ENCODE measurements around the gene ATP11C.
"Not testable (repeated sequence)": the region's sequence is repeated elsewhere in the genome, so short reads cannot be mapped to it uniquely, and the experiment has no call there.

ATP11C gene

DNA sequence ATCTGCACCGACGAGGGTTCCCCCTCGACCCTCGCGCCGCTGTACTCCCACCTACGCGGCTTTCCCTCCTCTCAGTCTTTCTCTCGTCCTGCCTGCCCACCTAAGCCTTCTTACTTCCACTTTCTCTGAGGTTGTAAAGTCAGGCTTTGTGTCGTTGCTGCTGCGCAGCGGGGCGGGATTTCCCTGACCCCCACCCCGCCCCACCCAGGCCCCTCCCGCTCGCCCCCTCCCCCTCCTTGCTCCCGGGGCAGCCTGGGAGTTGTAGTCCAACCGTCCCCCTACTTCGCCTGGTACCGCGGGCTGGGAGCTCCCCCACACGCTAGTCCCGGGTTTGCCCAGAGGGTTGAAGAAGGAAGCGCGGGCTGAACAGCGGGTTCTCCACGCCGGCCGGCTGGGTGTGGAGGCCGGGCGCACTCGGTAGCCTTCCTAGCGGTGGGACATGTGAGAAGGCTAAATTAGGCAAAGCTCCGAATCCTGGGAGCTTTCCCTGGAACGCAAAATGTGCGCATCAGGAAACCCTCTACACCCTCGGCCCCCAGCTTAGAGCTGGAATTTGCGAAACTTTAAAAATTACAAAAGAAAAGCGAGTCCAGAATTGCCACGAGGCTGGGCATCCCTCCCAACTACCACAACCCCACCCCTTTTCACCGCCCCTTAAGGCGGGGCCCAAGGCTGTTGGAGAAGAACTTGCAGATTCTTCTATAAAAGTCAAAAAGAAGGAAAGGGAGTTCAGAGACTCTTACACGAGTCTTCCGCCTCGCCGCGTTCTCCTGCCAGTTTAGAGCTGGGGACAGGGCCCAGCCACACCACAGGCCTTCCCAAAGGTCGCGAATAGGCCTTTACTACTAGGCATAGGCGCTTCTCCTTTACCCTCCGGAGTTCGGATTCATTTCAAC lies at the start of gene ATP11C:
Gene ATP11C (minus strand): TSS at position 153 of the 896 bp plus-strand sequence. CDS start 1,011 bp downstream, outside the sequence.
- in situ Hi-C loops (cut with HindIII; ENCODE audit: low sequenced_read_pairs), result no loop called here

DNA sequence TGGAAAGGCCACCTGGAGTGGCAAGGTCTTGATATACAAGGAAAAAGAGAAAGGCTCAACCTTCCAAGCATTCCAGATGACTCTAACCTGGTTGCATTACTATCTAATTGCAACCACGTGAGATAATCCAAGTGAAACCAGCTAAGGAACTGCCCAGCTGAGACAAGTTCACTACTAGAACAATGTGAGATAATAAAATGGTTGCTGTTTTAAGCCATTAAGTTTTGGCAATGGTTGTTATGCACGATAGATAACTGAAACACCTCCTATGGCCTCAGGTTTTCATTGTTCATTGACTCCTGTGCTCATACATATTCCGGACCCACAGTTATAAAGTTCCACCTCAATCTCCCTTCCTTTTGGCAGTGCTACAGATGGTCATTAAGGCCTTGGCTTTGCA lies 41.6 kb upstream of the ATP11C start:
- in situ Hi-C loops (cut with HindIII; ENCODE audit: low sequenced_read_pairs), result no loop called here

DNA sequence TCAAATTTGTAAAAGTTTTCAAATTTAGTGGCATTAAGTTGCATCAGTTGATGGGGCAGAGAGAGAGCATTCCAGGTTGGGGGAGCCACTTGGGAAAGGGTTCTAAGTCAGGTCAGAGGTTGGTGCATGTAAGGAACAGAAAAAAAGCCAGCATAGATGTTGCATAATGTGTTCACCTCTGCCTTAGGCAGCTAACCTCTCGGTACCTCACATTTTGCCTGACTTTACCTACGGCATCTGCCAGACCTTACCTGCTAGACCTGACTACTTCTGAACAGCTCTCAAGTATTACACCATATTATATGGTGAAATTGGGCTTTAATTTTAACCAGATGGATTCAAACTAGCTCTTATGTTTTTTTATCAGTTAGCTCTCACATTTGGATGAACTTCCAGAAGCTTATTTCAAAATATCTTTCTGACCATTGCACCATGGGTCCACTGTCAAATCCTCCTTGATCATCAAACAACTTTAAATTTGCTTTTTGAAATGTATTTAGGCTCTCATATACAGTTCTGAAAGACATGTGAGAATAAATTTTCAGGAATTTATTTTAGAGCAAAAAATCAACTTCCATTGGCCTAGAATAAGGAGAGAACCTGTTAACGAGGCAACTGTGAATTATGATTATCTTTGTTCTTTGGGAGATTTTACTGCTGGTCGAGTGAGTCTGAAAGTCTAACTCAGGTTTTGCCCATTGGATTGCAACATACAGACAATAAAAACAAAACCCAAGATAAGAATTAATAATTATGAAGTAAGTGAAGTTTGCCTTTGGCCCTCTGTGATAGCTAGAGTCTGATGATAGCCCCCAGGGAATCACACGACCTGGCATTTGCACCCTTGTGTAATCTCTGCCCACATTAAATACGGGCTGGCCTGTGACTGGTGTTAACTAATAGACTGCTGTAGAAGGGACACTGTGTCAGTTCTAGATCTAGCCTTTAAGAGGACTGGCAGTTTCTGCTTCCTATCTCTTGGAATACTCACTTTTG lies 40.1 kb upstream of the ATP11C start:
- in situ Hi-C loops (cut with HindIII; ENCODE audit: low sequenced_read_pairs), result no loop called here

DNA sequence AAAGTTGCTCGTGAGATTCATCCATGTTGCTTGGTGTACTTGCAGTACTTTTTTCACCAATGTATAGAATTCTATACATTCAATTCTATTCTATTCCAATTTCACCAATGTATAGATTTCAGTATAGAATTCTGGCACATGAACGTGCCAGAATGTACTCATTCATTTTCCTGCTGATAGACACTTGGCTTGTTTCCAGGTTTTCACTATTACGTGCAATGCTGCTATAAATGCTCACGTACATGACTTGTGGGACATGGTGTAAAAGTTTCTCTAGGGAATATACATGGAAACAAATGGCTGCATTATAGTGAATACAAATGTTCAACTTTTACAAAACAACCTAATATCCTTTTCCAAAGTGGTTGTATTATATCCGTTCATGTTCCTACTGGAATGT lies 39.3 kb upstream of the ATP11C start:
- in situ Hi-C loops (cut with HindIII; ENCODE audit: low sequenced_read_pairs), result no loop called here

DNA sequence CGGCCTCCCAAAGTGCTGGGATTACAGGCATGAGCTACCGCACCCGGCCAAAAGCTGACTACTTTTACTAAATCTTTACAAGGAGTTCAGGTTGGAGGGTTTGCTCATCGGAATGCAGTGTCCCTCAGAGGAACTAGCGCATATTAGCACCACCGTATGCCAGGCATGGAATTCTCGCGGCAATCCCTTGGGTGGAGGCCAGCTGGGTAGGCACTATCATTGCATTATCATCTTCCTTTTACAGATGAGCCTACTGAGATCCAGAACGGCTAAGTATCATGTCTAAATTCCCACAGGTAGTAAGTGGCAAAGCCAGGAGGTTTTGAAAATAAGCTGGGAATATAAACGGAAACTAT lies 38.5 kb upstream of the ATP11C start:
- in situ Hi-C loops (cut with HindIII; ENCODE audit: low sequenced_read_pairs), result no loop called here

DNA sequence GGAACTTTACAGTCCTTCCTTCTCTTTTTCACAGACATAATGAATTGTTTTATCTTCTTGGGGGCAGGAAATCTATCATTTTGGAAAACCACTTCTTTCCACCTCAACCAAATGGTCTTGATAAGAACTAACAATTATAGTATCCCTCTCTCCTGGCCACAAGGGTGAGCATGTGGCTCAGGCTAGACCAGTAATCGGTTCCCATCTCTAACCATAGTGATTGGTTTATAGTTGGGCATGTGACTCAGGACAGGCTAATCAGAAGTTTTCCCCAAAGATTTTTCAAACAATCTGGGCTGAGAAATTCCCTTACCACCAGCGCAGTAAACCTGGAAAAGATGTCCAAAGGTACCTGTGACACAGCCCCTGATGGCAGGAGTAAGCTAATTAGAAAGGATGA lies 36.4 kb upstream of the ATP11C start:
- in situ Hi-C loops (cut with HindIII; ENCODE audit: low sequenced_read_pairs), result no loop called here

DNA sequence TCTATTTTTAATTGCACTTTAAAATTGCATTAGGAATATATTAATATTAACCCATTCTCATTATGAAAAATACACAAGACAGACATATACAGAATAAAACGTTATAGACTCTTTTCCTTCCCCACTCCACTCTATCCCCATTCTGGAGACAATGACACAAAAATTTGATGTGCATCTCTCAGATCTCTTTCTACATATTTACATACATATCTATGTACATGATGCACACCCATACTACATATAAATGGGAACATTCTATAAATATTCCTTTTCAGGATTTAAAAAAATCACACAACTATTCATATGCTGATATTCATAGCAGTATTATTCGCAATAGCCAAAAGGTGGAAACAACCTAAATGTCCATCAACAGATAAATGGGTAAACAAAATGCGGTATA lies 34.9 kb upstream of the ATP11C start:
- in situ Hi-C loops (cut with HindIII; ENCODE audit: low sequenced_read_pairs), result no loop called here

DNA sequence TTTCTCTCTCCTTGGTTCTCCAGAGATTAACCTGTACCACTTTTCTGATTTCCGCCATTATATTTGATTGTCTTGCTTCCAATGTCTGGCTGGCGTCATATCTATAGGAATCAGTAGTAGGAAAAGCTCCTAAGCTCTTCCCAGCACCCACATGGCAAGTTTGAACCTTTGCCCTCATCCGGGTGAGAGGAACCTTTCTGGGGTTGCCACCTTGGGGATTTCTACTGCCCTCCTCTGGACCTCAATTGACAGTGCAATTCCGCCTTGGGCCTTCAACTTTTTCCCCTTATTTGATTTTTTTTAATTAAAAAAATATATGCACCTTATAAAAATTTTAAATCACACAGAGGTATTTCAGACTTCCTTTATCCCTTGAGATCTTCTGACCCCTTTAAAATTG lies 34.4 kb upstream of the ATP11C start:
- in situ Hi-C loops (cut with HindIII; ENCODE audit: low sequenced_read_pairs), result no loop called here

DNA sequence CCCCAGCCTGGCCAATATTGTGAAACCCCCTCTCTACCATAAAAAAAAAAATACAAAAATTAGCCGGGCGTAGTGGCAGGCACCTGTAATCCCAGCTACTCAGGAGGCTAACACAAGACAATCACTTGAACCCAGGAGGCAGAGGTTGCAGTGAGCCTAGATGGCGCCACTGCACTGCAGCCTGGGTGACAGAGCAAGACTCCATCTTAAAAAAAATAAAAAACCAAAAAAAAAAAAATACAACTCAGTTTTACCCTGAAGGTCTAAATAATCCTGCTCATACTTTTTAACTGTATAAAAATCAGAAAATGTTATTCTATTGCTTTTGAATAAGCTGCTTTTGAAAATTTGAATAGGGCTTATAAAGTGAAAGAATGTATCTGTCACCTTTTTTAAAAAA lies 33.3 kb upstream of the ATP11C start:
- in situ Hi-C loops (cut with HindIII; ENCODE audit: low sequenced_read_pairs), result not testable (repeated sequence)

DNA sequence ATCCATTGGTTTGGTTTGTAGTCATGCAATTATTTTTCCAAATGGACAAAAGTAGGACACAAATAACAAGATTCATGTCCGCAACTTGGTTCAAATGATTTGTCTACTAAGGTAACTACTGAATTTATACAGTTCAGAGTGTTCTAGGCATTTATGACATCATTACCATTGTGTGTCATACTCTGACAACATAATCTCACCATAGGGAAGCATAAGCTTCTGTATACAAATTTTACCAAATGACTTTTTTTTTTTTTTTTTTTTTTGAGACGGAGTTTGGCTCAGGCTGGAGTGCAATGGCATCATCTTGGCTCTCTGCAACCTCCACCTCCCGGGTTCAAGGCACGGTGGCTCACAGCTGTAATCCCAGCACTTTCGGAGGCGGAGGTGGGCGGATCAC lies 32.6 kb upstream of the ATP11C start, which contains the start of gene CXorf66:
Gene CXorf66 (minus strand): TSS at position 101 of the 400 bp plus-strand sequence. CDS start 25 bp downstream, at position 76.
- in situ Hi-C loops (cut with HindIII; ENCODE audit: low sequenced_read_pairs), result no loop called here

DNA sequence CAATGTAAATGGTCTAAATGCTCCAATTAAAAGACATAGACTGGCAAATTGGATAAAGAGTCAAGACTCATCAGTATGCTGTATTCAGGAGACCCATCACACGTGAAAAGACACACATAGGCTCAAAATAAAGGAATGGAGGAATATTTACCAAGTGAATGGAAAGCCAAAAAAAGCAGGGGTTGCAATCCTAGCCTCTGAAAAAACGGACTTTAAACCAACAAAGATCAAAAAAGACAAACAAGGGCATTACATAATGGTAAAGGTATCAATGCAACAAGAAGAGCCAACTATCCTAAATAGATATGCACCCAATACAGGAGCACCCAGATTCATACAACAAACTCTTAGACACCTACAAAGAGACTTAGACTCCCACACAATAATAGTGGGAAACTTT lies 28.2 kb upstream of the ATP11C start:
- in situ Hi-C loops (cut with HindIII; ENCODE audit: low sequenced_read_pairs), result not testable (repeated sequence)

DNA sequence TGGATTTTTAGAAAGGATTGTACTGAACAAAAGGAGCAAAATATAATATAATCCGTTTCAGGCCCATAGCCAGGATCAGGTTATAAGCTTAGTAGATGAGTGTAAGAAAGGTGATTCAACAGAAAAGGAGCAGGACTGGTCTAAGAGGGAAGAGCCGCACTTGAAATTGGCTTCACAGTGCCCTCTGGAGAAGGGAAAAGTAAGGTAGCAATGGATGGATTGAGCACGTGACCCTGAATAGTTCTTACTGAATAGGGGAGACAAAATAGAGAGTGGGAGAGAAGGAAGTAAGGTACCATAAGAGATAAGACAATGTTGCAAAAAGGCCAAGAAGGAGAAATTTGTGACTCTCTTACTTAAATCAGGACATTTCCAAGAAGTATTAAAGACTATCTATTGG lies 16.9 kb upstream of the ATP11C start:
- in situ Hi-C loops (cut with HindIII; ENCODE audit: low sequenced_read_pairs), result no loop called here

DNA sequence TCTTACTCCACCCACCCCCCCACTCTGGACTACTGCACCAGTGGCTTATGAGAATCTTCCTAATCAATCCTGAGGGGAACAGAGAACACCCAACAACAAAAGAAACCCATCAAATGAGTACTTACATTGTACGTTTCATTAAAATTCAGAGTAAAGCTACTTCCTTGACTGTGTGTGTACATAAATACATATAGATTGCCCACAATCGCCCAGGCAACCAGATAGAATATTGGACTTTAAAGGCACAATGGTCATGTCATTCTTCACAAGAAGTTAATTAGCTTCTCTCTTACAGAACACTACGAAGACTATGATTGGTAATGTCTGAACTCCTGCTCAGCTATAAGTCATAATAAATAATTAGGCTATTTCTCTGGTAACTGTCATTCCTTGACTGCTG lies 12.2 kb upstream of the ATP11C start:
- in situ Hi-C loops (cut with HindIII; ENCODE audit: low sequenced_read_pairs), result no loop called here

DNA sequence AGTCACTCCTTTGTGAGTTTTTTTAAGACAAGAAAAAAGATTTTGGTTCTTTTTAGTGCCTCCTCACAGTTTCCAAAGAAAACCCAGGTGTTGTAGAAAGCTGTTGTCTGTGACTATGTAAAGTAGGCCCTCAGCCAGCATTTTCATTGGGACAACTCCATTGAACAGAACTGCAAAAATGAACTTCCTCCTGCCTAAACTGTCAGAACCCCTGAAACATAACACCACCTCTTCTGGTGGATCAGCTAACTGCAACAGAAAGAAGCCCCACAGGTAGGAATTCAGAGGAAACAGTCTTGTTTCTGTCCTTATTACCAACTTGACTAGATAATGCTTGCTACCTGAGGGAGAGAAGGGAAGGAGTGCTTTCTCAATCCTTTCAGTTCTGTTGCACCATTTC lies 3.4 kb upstream of the ATP11C start:
- in situ Hi-C loops (cut with HindIII; ENCODE audit: low sequenced_read_pairs), result no loop called here

DNA sequence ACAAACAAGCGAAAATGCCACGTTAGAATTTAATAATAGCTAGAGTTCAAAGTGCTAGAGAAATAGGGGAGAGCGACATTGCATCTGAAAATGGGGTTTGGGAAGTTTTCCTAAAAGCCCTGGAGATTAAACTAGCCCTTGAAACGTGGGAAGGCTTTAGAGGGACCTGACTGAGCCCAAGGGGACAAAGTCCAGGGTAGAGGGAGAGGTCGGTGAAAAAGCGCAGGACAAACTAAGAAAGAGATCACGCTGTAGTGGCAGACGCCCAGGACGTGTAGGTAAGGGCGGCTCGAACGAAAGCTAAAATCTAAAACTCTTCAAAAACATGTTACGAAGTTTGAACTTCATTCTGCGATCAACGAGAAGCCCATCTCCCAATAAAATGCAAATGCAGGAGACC lies 1.1 kb upstream of the ATP11C start:
- in situ Hi-C loops (cut with HindIII; ENCODE audit: low sequenced_read_pairs), result no loop called here

DNA sequence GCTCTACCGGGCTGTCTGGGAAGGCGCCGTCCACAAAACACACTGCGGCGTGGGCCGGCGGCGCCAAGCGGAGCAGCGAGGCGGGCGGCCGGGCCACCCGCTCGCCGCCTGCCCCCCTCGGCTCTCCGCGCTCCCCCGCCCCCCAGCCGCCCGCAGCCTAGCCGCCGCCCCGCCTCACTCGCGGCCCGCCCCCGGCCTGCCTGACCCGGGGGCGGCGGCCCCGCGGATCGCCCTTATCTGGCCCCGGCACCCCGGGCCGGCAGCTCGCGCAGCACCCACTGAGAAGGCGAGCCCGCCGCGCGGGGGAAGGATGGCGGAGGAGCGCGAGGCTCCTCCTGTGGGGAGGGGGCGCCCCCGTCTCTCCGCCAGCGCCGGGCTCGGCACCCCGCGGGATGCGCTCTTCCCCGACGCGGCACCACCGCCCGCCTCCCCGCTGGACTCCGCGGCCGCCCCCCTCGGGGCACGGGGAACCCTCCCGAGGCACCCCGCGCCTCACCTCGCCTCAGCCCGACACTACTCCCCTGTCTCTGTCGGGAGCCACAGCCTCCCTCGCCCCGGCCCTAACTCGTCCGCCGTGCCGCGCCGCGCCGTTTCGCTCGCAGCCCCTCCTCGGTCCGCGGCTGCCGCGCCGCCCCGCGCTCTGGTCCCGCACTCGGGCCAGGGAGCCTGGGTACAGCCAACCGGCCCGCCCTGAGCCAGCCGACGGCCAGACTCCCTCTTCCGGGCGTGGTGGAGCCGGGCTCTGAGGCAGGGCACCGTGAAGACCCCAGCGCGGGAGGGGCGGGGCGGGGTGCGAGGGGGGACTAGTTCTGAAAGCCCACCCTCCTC lies 566 bp downstream of the ATP11C start:
- in situ Hi-C loops (cut with HindIII; ENCODE audit: low sequenced_read_pairs), result no loop called here

DNA sequence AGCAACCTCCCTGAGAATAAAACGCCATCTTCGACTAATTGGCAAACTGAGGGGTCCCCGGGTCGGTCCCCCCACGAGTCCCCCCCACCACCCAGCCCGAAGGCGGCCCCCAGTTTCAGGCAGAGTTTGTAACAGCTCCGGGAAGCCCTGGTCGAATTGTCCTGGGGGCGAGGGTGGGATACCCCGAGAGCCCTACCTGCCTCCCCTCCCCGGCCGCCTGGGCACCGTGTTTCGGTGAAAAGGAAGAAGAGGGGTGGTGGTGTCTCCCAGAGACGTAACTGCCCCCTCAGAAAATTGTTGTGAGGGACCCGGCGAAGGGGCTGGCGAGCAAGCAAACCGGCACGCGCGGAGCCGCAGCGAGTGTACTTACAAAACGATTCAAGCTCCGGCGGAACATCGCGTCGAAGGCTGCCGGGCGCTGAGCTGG lies 1.2 kb downstream of the ATP11C start:
- in situ Hi-C loops (cut with HindIII; ENCODE audit: low sequenced_read_pairs), result no loop called here

DNA sequence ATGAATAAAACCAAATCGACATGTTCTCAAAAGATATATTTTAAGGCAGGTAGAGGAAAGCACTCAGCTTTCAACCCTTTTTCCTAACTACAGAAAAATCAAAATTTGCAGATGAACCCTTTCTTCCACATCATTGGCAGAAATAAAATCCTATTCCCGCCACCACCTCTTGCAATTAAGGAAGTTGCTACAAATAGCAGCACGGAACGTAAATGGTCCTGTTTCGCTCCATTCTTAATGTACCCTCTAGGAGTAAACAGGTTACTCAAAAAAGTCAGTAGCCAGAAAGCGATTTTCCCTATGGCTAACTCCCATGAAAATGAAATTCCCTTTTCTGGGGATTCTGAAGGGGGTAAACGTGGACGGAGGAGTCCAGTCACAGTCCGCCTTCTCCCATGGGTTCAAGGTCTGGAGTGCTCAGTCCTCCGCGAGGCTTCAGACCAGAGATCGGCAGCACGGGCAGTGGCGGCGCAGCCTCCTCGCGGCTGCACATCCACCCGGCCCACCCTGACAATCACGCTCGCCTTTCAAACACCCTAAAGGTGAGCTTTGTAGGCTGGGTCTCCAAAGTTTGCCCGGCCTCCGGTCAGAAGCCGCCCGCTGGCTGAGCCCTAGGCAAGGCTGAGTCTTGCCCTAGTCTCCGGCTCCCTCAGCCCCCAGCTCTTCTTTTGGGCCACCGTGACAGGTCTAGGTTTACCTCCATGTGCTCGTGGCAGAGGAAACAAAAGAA lies 1.8 kb downstream of the ATP11C start:
- in situ Hi-C loops (cut with HindIII; ENCODE audit: low sequenced_read_pairs), result no loop called here

DNA sequence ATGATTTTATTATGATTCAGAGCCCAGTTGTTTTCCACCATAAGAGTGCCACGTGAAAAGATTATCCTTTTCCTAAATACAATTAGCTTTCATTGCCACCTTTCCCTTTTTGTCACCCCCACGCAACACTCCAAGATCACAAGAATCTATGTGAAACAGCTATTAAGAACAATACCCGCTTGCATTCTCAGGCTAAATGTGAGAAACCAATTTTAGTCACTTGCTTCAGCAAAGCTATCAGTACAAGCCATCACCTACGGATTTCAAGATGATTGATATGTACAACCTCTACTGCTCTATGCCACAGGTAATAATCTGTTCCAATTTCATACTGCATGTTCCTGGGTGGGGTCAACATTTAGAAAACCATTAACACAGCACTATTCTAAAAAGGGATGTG lies 2.5 kb downstream of the ATP11C start:
- in situ Hi-C loops (cut with HindIII; ENCODE audit: low sequenced_read_pairs), result no loop called here

DNA sequence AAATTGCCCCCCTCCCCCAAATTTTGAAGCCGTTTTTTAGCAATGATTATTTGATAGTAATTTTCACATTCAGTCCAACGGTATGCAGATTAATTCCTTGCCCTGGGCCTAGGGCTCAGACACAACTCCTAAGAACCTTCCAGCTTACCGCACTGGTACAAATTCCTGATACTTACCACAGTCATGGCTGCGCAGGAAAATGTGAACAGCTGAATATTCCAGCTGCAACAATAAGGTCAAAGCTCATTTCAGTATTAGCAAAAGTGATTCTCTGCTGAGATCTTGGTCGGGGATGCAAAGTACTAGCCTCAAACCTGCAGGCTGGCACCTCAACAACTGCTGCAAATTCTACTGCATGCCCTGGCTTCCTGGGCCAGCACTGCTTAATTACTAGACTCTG lies 3.0 kb downstream of the ATP11C start:
- in situ Hi-C loops (cut with HindIII; ENCODE audit: low sequenced_read_pairs), result no loop called here
